Stimulated activated CD4-positive, alpha-beta T cell treated with anti-CD3 and anti-CD28 coated beads, Interleukin-15, amount 100 ng/mL, for 24 hours (primary cell): ENCODE measurements around the gene HAPLN2.

Source experiments
- DNase-seq: peaks from one replicate; pipeline ENCODE4 v3.0.0-alpha.2; 2020

Gene HAPLN2

DNA sequence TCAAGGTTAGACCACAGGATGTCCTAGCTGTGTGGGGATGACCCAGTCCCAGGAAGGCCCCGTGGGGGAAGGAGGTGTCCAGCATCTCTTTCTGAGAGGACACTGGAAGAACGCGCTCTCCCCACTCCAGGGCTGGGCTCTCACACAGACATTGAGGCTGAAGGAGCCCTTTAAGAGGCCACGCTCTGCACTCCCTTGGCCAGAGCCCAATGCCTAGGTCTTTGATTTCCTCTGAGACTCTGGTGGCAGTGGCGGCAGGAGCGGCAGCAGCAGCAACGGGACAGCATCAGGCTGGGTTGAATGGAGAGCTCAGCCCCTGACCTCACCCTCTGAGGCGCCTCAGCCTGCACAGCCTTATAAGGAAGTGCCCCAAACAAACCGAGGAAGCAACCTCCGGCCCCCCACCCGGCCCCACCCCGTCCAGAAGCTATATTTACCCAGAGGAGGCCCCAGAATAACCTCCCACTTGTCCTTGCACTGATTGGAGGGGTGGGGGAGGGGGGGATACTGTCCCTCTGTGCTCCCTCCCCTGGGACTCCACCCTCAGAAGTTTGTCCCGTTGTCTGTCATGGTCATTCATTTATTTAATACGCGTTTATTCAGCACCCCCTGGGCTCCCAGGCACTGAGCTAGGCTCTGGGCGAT, 45.7 kb downstream of the HAPLN2 start:
- DNase-seq, result no peak

DNA sequence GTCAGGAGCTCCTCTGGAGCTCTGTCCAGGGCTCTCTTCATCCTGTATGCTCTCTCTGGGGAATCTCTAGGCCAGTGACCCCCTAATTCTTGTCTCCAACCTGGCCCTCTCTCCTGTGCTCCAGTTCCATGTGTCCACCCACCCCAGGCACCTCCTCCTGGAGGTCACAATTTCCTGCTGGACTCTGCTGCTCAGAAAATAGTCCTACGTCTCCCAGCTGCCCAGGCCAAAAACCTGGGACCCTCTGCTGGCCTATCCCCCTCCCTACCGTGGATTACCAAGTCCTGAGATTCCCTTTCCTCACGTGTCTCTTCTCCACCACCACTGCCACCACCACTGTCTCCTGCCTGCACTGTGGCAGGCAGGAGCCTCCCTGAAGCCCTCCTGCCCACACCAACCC, 46.3 kb downstream of the HAPLN2 start:
- DNase-seq, result no peak

DNA sequence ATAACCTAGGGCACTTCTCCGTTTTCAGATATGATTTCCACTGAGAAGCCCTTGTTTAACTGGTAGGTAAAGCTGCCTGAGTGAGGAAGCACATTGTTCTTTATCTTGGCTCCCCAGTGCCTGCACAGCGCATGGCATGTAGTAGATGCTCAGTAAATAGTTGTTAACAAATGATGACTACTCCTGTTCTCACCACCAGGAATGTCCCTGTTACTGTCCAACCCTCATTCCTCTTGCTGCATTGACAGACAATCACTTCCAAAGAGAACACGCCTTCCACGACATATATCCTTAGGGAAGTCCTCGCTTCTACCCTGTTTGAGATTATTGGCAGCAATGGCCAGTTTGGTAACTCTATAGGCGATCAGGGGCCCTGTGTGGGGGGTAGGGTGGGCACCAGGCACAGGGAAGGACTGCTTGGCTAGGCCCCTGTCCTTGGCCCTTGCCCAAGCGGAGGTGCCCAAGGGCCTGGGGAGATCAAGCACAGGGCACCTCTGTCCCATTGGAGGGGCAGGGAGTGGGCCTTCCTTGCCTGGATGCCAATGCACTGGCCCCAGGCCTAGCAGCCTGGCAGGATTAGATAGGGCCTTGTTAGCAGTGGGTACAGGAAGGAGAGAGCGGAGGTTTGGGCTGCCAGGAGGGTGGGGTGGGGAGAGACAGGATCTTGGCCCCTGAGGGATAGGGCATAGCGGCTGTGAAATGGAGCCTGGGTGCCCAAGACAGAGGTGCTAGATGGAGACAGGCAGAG, 47.8 kb downstream of the HAPLN2 start:
- DNase-seq, result no peak

DNA sequence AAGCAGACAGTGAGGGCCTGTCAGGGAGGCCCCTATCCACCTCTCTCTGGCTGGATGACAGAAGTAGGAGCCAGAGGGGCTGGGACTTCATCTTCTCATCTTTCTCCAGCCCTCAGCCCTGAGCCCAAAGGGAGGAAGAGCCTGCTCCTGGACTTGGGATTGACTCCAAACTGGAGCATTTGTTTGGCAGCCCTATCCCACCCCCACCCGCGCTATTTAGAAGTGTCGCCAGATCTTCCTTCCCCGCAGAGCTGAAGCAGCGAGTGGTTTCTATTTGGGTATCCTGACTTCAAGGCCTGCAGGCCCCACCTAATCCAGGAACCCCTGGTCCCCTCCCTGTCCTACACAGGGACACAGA, 48.4 kb downstream of the HAPLN2 start:
- DNase-seq, result no peak

DNA sequence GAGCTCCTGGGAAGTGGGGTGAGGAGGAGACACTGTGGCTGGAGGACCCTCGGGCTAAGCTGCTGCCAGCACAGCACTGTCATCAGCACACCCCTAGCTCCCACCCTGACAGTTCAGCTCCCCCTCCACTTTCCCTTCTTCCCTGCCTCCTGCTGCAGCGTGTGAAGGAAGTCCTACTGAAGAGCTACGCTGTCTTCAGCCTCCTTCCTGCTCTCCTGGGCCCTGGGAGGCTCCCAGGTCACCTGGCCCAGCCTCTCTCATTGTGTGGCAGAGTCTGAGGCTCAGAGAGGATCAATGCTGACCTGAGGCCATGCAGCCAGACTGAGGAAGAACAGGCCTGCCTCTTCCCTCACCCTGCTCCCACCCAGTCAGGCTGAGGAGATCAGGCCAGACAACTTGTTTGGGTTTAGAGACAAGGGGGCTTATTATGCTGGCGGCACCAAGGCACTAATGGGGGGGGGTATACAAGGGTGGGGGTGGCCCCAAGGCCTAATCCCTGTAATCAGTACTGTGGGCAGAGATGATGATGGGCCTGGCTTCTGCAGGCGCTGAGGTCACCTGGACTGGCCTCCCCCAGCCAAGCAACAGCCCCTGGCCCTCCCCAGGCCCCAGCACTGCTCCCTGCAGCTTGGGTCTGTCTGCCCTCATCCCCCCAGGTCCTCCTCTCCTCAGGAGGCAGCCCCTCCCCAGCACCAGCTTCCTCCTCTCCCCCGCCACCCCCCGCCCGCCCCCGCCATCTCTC, 48.9 kb downstream of the HAPLN2 start:
- no peak for DNase-seq

DNA sequence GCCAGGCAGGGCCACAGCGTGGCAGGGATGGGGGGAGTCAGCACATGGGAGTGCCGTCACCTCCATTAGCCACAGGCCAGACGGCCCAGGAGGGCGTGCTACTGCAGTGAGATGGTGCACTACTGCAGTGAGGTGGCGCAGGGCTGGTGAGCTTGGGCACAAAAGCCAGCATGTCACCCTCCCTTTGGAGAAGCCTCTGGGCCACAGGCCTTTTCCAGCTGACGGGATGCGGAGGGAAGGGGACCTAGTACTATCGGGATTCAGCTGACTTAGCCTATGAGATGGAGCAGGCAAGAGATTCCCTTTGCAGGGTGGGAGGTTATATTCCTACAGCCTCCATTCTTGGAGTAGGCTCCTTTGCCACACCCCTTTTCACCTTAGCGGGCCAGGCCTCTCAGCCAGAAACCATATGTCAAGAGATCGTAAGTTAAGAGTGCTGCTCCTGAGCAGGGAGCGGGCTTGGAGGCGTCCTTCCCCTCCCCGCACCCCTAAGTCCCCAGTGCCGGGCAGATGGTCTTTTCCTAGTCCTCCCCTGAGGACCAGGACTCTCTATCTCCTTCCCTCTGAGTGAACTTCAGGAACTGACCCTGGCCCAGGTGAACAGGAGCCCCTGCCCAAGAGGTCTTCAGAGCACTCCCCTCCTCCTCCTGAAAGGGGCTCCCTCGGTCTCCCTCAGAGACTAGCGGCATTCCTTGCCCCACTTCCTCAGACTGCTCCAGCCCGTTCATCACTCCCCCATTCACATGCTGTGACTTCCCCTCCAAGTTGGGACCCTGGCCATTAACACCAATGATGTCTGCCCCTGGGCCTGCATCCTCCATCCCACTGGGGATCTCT, 49.8 kb downstream of the HAPLN2 start:
- no peak for DNase-seq

DNA sequence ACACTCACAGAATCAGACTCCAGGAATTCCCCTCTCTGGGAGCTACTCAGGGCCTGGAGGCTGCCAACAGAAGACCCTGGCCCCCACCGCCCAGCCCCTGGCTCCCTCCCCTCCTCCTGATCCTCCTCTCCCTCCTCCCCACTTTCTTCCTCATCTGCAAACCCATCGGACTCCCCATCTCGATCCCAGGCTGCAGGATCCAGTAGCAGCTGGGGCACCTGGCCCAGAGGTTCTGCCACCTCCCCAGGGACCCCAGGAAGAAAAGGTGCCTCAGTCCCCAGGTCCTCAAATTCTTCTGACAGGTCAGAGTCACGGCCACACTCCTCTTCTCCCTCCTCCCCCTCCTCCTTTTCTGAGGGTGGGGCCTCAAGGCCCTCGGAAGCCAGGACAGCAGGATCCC, 50.6 kb downstream of the HAPLN2 start:
- no peak for DNase-seq

DNA sequence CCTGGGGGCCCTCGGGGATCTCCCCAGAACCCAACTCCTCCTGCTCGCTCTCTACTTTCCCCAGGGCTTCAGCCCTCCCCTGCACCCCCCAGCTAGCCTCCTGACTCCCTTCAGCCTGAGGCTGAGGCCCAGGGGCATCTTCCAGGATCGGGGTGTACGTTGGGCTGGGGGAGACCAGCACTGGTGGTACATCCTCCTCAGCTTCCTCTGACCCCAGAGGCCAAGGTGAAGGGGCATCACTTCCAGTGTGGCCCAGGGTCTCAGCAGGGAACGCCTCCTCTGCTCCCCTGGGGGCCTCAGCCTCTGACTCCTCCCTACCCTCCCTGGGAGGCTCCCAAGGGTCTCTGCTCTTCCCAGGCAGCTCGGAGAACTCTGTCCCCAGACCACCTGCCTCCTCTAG, 51.1 kb downstream of the HAPLN2 start:
- DNase-seq, result no peak

DNA sequence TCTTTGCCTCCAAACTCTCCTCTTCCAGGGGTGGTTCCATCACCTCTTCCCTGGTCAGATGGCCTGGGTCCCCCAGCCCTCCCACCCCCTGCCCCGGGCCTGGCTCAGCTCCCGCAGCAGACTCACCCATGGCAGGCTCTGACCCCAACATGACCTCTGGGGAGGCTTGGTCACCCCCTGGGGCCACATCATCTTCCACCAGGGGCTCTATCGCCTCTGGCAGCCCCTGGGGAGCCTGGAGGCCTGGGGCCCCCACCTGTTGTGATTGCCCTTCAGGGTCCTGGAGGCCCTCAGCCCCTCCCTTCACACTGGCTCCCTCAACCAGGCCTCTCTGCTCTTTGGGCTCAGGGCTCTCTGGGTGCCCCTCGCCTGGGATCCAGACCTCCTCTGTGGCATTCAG, 51.6 kb downstream of the HAPLN2 start:
- no peak for DNase-seq

DNA sequence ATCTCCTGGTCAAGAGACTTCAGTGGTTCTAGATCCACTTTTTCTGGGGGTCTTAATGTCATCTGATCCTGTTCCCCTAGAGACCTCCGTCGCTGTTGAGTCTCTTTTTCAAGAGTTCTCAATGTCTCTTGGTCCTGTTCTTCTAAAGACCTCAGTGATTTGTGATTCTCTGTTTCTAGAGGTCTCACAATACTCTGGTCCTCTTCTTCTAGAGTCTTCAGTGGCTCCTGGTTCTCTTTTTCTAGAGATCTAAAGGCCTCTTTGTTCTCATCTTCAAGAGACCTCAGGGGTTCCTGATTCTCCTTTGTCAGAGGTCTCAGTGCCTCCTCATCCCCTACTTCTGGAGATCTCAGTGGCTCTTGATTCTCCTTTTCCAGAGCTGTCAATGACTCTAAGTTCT, 52.6 kb downstream of the HAPLN2 start:
- DNase-seq, result no peak

DNA sequence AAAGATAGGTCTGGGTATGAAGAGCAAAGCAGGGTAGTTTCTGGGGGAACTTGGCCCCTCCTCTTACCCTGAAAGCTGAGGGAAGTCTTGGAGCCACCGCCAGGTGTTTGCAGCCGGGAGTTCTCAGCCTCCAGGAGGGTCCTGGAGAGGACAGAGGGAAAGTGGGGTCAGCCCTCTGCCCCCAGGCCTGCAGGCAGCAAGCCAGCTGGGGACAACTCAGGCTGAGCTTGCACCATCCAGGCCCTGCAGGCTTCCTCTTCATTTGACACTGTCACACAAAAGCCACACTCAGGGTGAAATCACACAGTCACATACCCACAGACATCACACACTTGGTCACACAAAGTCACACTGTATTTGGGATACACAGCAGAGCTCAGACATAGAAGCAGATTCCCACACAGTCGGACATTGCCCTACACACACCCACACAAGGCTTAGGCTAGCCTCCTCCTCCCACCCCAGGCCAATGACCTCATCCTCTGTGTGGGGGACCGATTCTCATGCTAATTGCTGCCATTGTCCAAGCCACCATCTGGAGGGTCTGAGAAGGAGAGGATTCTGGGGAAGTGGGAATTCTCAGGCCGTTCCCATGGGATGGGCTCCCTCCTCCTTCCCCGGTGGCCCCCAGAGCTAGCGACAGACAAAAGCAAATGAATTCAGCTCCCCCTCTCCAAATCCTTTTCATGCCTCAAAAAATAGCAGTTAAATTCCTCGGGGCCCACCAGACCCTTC, 54.3 kb downstream of the HAPLN2 start:
- no peak for DNase-seq
